HL-60 (cell line): ENCODE data around the gene CTBP2.

Source experiments
- DNase-seq, 2 experiments: peaks; one replicate each; pipeline ENCODE4 v3.0.0-alpha.2; 2010 to 2020; ENCODE audit warnings: low read depth in 1 of 2, low spot score in 1 of 2
- H3K27ac ChIP-seq: fragments of 250-450 bp; sonication (Bioruptor Pico); replicated peaks from 2 replicates; pipeline ENCODE4 v1.5.1; 2020; ENCODE audit warnings: mild to moderate bottlenecking, moderate library complexity
- H3K27me3 ChIP-seq: fragments of 250-450 bp; sonication (Bioruptor Pico); 2 replicates; pipeline ENCODE4 v1.5.1; 2021; ENCODE audit warnings: mild to moderate bottlenecking, moderate library complexity; ENCODE audit not compliant: insufficient read depth, poor library complexity, severe bottlenecking
- H3K4me3 ChIP-seq: replicated peaks from 2 replicates; pipeline ENCODE4 v1.5.1; 2011; ENCODE audit warnings: mild to moderate bottlenecking, control low read depth, low read length; ENCODE audit not compliant: insufficient read depth
- CTCF ChIP-seq: IDR thresholded peaks from one replicate; pipeline ENCODE4 v1.5.1; 2011; ENCODE audit warnings: low read length, control low read depth, inconsistent platforms; ENCODE audit not compliant: insufficient read depth
- GABPA ChIP-seq: IDR thresholded peaks from 2 replicates; pipeline ENCODE4 v1.6.1; 2012; ENCODE audit warnings: low read depth
- POLR2AphosphoS5 ChIP-seq: IDR thresholded peaks from 2 replicates; pipeline ENCODE4 v1.6.1; 2012; ENCODE audit warnings: low read depth
- SPI1 ChIP-seq: IDR thresholded peaks from 2 replicates; pipeline ENCODE4 v1.6.1; 2012; ENCODE audit warnings: low read depth, mild to moderate bottlenecking, borderline replicate concordance
- TF ChIP-seq, protein P1 (sequence below): IDR thresholded peaks from 2 replicates; pipeline ENCODE4 v1.6.1; 2012; ENCODE audit warnings: low read depth; ENCODE audit not compliant: insufficient replicate concordance

Gene CTBP2

GRCh38 chr10:125127110-125127509 is 33.3 kb downstream of the CTBP2 start:
- TF ChIP-seq CTCF, result no peak
- no peak for TF ChIP-seq POLR2AphosphoS5
- TF ChIP-seq SPI1, result no peak
- TF ChIP-seq, protein P1, sequence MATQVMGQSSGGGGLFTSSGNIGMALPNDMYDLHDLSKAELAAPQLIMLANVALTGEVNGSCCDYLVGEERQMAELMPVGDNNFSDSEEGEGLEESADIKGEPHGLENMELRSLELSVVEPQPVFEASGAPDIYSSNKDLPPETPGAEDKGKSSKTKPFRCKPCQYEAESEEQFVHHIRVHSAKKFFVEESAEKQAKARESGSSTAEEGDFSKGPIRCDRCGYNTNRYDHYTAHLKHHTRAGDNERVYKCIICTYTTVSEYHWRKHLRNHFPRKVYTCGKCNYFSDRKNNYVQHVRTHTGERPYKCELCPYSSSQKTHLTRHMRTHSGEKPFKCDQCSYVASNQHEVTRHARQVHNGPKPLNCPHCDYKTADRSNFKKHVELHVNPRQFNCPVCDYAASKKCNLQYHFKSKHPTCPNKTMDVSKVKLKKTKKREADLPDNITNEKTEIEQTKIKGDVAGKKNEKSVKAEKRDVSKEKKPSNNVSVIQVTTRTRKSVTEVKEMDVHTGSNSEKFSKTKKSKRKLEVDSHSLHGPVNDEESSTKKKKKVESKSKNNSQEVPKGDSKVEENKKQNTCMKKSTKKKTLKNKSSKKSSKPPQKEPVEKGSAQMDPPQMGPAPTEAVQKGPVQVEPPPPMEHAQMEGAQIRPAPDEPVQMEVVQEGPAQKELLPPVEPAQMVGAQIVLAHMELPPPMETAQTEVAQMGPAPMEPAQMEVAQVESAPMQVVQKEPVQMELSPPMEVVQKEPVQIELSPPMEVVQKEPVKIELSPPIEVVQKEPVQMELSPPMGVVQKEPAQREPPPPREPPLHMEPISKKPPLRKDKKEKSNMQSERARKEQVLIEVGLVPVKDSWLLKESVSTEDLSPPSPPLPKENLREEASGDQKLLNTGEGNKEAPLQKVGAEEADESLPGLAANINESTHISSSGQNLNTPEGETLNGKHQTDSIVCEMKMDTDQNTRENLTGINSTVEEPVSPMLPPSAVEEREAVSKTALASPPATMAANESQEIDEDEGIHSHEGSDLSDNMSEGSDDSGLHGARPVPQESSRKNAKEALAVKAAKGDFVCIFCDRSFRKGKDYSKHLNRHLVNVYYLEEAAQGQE, result no peak
- no peak for TF ChIP-seq GABPA
- Histone ChIP-seq H3K27me3 (no peaks in the 10 kb centered on the region), H3K27ac (no peak overlapping the region), H3K4me3 (no peak overlapping the region)
- no peak for DNase-seq

GRCh38 chr10:125125951-125126735 is 34.2 kb downstream of the CTBP2 start:
- Histone ChIP-seq H3K27ac (no peak overlapping the region), H3K27me3 (no peaks in the 10 kb centered on the region), H3K4me3 (no peak overlapping the region)
- DNase-seq, result no peak
- TF ChIP-seq, protein P1, result no peak
- no peak for TF ChIP-seq SPI1
- TF ChIP-seq GABPA, result no peak
- TF ChIP-seq POLR2AphosphoS5, result no peak
- TF ChIP-seq CTCF, result no peak

- H3K27me3 ChIP-seq, result no peaks in the 10 kb centered on the region
- no peak for DNase-seq
- H3K4me3 ChIP-seq, result no peak overlapping the region
- TF ChIP-seq SPI1 (no peak), CTCF (no peak), GABPA (no peak), POLR2AphosphoS5 (no peak)
- TF ChIP-seq, protein P1, result no peak
- no peak overlapping the region for H3K27ac ChIP-seq
Observed at GRCh38 chr10:125124907-125125306, 35.5 kb downstream of the CTBP2 start.
